Heart left ventricle (tissue), 13 donors: ENCODE results near the gene ELOVL7.

Source experiments
- POLR2A ChIP-seq, 2 donors: fragments of 450-650 bp; IDR thresholded peaks; one replicate each; pipeline ENCODE4 v1.6.1; 2017; ENCODE audit warnings: antibody characterized with exemption in 2 of 2, mild to moderate bottlenecking in 2 of 2, moderate library complexity in 2 of 2
- TF ChIP-seq, protein P1 (sequence below), 12 donors: fragments of 200-600 bp; sonication (generic) in 4 of 12; IDR thresholded peaks; one replicate each; pipeline versions ENCODE4 v1.5.0 to v1.8.0; 2018 to 2022; ENCODE audit warnings: antibody characterized with exemption in 12 of 12, mild to moderate bottlenecking in 5 of 12
- donor health status: ischemic (EF 13 %, LVEDD 7.1; RV severe dilation, severe dysfunction).
- donor health status: DM: no; HTN: yes; CAD: no.
- donor health status: DM: no; HTN: no; CAD: no.
- donor health status: ischemic (EF 25% LVEDD 6.9; RV normal size, moderate dysfunction).
- donor health status: ischemic (EF 25% LVEDD 5.7; RV mildly dilated, moderate dysfunction).
- donor health status: ischemic (EF 35%, LVEDD 5.7; RV mildly dilated, moderate dysfunction).
- donor health status: nonischemic (EF 11% LVEDD 7.7; RV severe dilation, severe dysfunction).
- donor health status: DM: yes; HTN: yes; CAD: no.
- donor health status: PGD.
- donor health status: ischemic (EF 29% LVEDD 5.4; RV normal size, mild dysfunction).
- donor health status: nonischemic (EF 23%, LVEDD 6.1; RV moderate dilation, normal function).

DNA sequence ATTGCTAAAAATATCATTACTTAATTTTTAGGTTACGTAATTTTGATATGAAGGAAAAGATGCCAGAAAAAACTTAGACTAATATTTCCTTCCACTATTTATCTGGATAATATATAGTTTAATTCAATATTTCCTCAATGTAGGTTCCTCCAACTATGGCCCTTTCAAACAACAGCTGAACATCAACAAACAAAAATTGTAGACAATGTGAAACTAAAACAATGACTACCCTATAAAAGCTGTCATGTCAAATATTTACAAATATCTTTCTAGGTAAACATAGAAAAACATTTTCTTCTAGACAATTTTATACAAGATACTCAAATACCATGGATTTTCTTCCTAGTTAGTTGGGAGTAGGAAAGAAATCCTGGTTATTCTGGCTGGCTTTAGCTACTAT is 16.9 kb downstream of the ELOVL7 start:
- TF ChIP-seq POLR2A (IDR thresholded peaks at IDR 0.05): no peak
- TF ChIP-seq, protein P1, sequence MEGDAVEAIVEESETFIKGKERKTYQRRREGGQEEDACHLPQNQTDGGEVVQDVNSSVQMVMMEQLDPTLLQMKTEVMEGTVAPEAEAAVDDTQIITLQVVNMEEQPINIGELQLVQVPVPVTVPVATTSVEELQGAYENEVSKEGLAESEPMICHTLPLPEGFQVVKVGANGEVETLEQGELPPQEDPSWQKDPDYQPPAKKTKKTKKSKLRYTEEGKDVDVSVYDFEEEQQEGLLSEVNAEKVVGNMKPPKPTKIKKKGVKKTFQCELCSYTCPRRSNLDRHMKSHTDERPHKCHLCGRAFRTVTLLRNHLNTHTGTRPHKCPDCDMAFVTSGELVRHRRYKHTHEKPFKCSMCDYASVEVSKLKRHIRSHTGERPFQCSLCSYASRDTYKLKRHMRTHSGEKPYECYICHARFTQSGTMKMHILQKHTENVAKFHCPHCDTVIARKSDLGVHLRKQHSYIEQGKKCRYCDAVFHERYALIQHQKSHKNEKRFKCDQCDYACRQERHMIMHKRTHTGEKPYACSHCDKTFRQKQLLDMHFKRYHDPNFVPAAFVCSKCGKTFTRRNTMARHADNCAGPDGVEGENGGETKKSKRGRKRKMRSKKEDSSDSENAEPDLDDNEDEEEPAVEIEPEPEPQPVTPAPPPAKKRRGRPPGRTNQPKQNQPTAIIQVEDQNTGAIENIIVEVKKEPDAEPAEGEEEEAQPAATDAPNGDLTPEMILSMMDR (IDR thresholded peaks at IDR 0.05): no peak
